ENCODE results near the gene FAM120B. TPM values are rescaled to one million over a fixed set of nuclear protein-coding genes. Genes with fewer than 3 reads are reported as not detected.
A peak's percentile ranks its signal among the peaks of the same experiment; 100 is the strongest.

Gene FAM120B
- total and polyA plus RNA-seq, 2 of the 4 experiments (the other 2 are of a cell fraction), result 15.3 to 28.0 TPM

DNA sequence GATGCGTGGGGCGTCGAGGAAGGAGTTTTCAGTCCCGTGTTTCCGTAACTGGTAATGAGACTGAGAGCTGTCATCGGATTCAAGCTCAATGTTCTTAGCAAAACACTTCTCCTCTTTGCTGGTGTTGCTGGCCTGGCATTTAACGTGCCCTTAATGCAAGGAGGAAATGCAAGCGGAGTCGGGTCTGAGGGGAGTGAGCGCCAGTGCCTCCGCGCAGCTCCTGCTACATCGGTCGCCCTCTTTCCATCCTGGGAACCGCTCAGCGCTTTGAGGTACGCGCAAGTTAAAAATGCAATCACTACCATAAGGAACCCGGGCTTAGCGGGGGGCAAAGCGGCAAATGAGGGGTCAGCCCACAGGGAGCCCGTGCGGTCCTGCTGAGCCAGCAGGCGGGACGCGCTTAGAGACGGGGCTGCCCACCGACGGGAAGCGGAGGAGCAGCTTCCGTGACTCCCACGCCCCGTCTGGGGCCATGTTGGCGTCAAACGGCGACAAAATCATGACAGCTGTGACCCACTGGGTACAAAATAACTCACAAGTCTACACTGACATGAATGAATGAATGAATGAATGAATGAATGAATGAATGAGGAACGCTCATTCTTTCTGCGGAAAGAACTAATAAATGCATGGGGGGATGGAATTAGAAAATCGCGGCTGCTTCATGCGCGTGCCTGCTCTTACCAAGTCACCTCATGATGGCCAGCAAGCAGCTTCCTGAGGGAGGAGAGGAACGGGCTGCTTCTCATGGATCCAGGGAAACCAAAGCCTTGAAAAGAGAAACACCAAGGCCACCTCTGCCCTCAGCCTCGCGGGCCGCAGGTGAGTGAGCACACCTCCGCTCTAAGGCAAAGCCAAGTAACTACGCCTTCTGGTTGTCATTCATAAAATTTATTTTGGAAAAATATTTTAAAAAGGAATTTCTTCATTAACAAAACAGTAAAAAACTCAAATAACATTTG lies 24.9 kb upstream of the FAM120B start:
- dilution Hi-C loops (cut with HindIII; ENCODE audit: low sequenced_read_pairs, unreplicated experiment) (no loop called here), intact Hi-C loops (cut with micrococcal nuclease) (no loop called here), in situ Hi-C loops (cut with MboI; ENCODE audit: low sequenced_read_pairs) (no loop called here)
- no peak overlapping the region for H3K4ac ChIP-seq (ENCODE audit: low read depth, low read length)
- no peak overlapping the region for H4K5ac ChIP-seq (ENCODE audit: low read depth, low read length)
- WGBS, 2 experiments (ENCODE audit: extremely low coverage in 2 of 2, insufficient read length in 1 of 2), result 83% methylated on average over 6 of the region's 48 CpGs; no CpG with 5 or more reads in 1 of the 2 experiments
- H2BK5ac ChIP-seq (ENCODE audit: low read depth, low read length, poor library complexity, severe bottlenecking), result no peak overlapping the region
- no peak overlapping the region for H3K14ac ChIP-seq (replicated peaks; ENCODE audit: low read depth, low read length)
- POLR2A ChIA-PET (ENCODE audit: unreplicated experiment), result interaction anchor here (0.6 kb wide), 1 partner anchor 159 kb away, joined by 4 read pairs; no protein-coding TSS in a partner anchor
- H3K56ac ChIP-seq (ENCODE audit: extremely low read depth, insufficient read depth, low read length), result no peak overlapping the region
- peaks cover 16% of the 10 kb centered on the region for H3K27me3 ChIP-seq (ENCODE audit: control insufficient read depth, insufficient read depth, low read length)
- no peak for TF ChIP-seq RCOR1 (IDR thresholded peaks at IDR 0.05; ENCODE audit: insufficient replicate concordance, low read length)
- no peak for TF ChIP-seq RFX5 (IDR thresholded peaks at IDR 0.05; ENCODE audit: low read depth, low read length)
- TF ChIP-seq SMC3 (IDR thresholded peaks at IDR 0.05; ENCODE audit: low read depth, low read length), result no peak
- TF ChIP-seq CHD1 (IDR thresholded peaks at IDR 0.05; ENCODE audit: low read depth, low read length), result no peak
- TF ChIP-seq MAFK (IDR thresholded peaks at IDR 0.05; ENCODE audit: low read depth, low read length), result no peak
- no peak for TF ChIP-seq RAD21 (IDR thresholded peaks at IDR 0.05; ENCODE audit: low read length)
- no peak overlapping the region for H2BK15ac ChIP-seq (ENCODE audit: low read depth, low read length)
- H2BK120ac ChIP-seq (ENCODE audit: low read depth, low read length), result no peak overlapping the region
- no peak overlapping the region for H3K9ac ChIP-seq (ENCODE audit: low read depth, low read length)
- H4K20me1 ChIP-seq (ENCODE audit: insufficient read depth, low read length), result no peaks in the 10 kb centered on the region
- H2AK9ac ChIP-seq (replicated peaks; ENCODE audit: low read depth, low read length, poor library complexity), result no peak overlapping the region
- H3K4me1 ChIP-seq (ENCODE audit: control insufficient read depth, insufficient read depth, low read length), result peaks cover 3% of the 10 kb centered on the region; the same call in 1 of the 2 replicates
- no peak overlapping the region for H4K91ac ChIP-seq (ENCODE audit: insufficient read depth, low read depth, low read length)
- H2AFZ ChIP-seq (replicated peaks; ENCODE audit: low read length, poor library complexity), result peak overlapping the region; percentile 44
- H3K27ac ChIP-seq (ENCODE audit: insufficient read depth, low read length), result no peak overlapping the region
- BruUV-seq (replicated peaks), result no TSS peak
- H3K9me3 ChIP-seq (ENCODE audit: control insufficient read depth, insufficient read depth, low read length), result no peaks in the 10 kb centered on the region
- no peaks in the 10 kb centered on the region for H3K9me1 ChIP-seq (ENCODE audit: insufficient read depth, low read length)
- H3K79me1 ChIP-seq (ENCODE audit: low read depth in 1 of 2, low read length in 2 of 2), result no peaks in the 10 kb centered on the region
- no peak overlapping the region for H2BK20ac ChIP-seq (ENCODE audit: low read depth, low read length)
- H3K4me3 ChIP-seq (ENCODE audit: insufficient read depth, low read depth, low read length), result no peak overlapping the region
- no peaks in the 10 kb centered on the region for H3K36me3 ChIP-seq (ENCODE audit: control insufficient read depth, insufficient read depth, low read length)
- no peak overlapping the region for H3K18ac ChIP-seq (ENCODE audit: low read depth, low read length)
- no peak overlapping the region for H3K4me2 ChIP-seq (ENCODE audit: low read depth, low read length)
- DNase-seq (no peak), ATAC-seq (ENCODE audit: low read depth) (no peak)
- CTCF ChIA-PET, result interaction anchor here (0.6 kb wide), 1 partner anchor 60 kb away, joined by 4 read pairs; no protein-coding TSS in a partner anchor
- no peak overlapping the region for H3K23ac ChIP-seq (ENCODE audit: low read depth, low read length)
- no peak overlapping the region for H2AK5ac ChIP-seq (ENCODE audit: low read depth, low read length)
- no peak overlapping the region for H4K8ac ChIP-seq (ENCODE audit: low read depth in 2 of 2, low read length in 2 of 2)
